NCI-H1048 (cell line): ENCODE data around the gene SASH1.

ENCODE experiments used
- DNase-seq: peaks from one replicate; lab custom pipeline; 2025; lab: John Stamatoyannopoulos, UW

SASH1 gene

DNA sequence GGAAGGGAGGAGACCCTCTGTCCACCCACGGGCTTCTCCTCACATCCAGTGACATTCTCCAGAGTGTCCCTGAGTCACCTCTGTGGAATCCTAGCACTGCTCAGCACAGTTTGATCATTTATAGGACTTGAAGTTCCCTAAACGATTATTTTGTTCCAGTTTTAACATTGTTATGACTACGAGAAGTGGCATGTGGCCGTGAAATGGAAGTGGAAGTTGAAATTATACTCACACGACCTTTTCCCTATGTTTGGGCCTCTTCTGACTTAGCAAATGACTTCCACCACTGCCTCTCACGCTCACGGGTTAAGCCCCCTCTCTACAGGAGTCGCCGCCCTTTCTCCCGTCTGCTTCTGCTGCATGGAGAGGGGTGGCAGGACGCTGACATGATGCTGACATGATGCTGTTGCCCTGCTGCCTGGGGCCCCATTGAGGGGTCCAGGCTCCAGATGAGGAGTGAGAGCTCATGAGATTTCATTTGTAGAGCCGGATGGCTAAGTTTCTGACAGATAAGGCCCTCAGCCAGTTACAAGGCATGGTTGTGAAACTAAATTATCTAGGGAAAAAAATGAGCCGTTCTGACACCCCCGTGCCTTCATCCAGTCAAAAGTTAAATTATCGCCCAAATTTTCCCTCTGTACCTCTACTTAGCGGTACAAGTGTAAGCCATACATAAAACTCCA is 250.6 kb downstream of the SASH1 start:
- no peak for DNase-seq

GRCh38 chr6:148593813-148594170 is 251.2 kb downstream of the SASH1 start:
- DNase-seq, result no peak

DNA sequence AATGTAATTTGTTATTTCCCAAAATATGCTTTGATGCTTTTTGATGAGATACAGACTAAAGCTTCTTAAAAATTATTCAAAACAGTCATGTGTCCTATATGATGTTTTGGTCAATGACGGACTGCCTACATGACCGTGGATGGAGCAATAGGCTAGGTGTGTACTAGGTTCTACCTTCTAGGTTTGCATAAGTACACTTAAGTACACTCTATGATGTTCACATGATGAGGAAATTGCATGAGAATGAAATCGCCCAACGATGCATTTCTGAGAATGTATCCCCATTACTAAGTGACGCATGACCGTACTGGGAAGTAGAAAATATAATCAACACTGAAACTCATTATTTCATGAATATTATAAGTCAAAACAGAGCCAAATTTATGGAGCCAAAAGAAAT is 252.9 kb downstream of the SASH1 start:
- no peak for DNase-seq

DNA sequence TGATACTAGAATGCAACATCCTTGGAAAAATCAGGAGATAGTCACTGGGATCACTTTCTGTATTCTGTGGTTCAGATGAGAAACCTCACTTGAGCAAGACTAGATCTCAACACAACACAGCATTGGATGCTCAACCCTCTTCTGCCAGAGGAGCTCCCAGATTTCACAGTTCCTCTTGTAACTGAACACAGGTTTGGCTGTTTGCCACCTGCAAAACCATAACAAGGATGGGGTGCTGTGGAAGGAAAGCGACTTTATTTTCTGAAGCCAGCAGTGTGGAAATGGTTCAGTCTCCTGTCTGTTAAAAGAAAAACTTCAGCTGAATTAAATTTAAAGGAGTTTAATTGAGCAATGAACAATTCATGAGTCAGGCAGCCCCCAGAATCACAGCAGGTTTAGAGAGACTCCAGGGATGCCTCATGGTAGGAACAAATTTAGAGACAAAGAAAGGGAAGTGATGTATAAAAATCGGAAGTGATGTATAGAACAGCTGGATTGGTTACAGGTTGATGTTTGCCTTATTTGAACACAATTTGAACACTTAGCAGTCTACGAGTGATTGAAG is 254.3 kb downstream of the SASH1 start:
- no peak for DNase-seq

- DNase-seq, result no peak
These were observed 256.1 kb downstream of the SASH1 start for GRCh38 chr6:148598724-148599123.

DNA sequence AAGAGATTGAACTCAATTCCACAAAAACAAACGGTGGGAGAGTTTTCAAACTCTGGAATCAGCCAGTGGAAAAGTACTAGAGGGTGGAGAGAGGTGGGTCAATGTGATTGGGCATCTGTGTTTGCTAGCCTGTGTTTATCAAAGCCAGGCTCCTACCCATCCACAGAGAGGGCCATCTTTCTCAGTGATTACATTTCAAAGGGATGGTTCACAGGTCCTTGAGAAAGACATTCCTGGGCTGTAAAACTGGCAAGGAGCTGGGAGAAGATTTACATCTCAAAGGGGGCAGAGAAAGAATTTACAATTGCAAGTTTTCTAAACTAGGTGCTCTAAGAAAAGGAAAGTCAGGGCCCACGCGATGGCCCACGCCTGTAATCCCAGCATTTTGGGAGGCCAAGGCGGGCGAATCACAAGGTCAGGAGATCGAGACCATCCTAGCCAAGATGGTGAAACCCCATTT is 257.4 kb downstream of the SASH1 start:
- no peak for DNase-seq
